ENCODE measurements around the gene TOGARAM1.

- TF ChIP-seq CTCF (IDR thresholded peaks at IDR 0.05): no peak
- no peak for TF ChIP-seq POLR2A (IDR thresholded peaks at IDR 0.05)
These were observed 111.4 kb downstream of the TOGARAM1 start for GRCh38 chr14:45073231-45073879.

Data from Peyer's patch (tissue), 4 donors.